PFSK-1 (cell line): ENCODE results near the gene PLEKHA6.

Source experiments
- FOXP2 ChIP-seq: optimal IDR thresholded peaks from 2 replicates; pipeline ENCODE3; 2011; ENCODE audit warnings: borderline replicate concordance, control low read depth, inconsistent platforms; ENCODE audit not compliant: insufficient read depth; ENCODE audit errors: extremely low read length, extremely low read depth
- POLR2AphosphoS5 ChIP-seq: IDR thresholded peaks from 2 replicates; pipeline ENCODE4 v1.6.1; 2012; ENCODE audit warnings: low read depth, mild to moderate bottlenecking, control low read depth, low read length, moderate library complexity
- REST ChIP-seq, 2 experiments: IDR thresholded peaks; 2 replicates each; pipeline versions ENCODE4 v1.6.1 to v1.8.0; 2011 to 2012; ENCODE audit warnings: low read depth in 2 of 2, low read length in 2 of 2, control low read depth in 1 of 2, inconsistent platforms in 1 of 2, mild to moderate bottlenecking in 1 of 2, moderate library complexity in 1 of 2; ENCODE audit not compliant: insufficient read depth in 1 of 2
- SIN3A ChIP-seq: IDR thresholded peaks from 2 replicates; pipeline ENCODE4 v1.6.1; 2012; ENCODE audit warnings: mild to moderate bottlenecking, low read length, moderate library complexity, borderline replicate concordance; ENCODE audit not compliant: insufficient read depth
- TAF1 ChIP-seq: IDR thresholded peaks from 2 replicates; pipeline ENCODE4 v1.6.1; 2012; ENCODE audit warnings: low read length, control low read depth, borderline replicate concordance; ENCODE audit not compliant: insufficient read depth

PLEKHA6 gene

GRCh38 chr1:204254031-204254661 is 105.6 kb downstream of the PLEKHA6 start:
- TF ChIP-seq FOXP2 = no peak
- no peak for TF ChIP-seq REST (IDR thresholded peaks at IDR 0.05; ENCODE audit: insufficient read depth in 1 of 2, low read depth in 2 of 2, low read length in 2 of 2)
- TF ChIP-seq POLR2AphosphoS5 = no peak
- no peak for TF ChIP-seq TAF1
- no peak for TF ChIP-seq SIN3A

GRCh38 chr1:204251926-204252689 is 107.6 kb downstream of the PLEKHA6 start:
- TF ChIP-seq REST (IDR thresholded peaks at IDR 0.05; ENCODE audit: insufficient read depth in 1 of 2, low read depth in 2 of 2, low read length in 2 of 2) (no peak), SIN3A (no peak), FOXP2 (no peak), POLR2AphosphoS5 (no peak), TAF1 (no peak)

GRCh38 chr1:204251286-204251685 is 108.4 kb downstream of the PLEKHA6 start:
- TF ChIP-seq TAF1 (no peak), REST (IDR thresholded peaks at IDR 0.05; ENCODE audit: insufficient read depth in 1 of 2, low read depth in 2 of 2, low read length in 2 of 2) (no peak), FOXP2 (no peak), POLR2AphosphoS5 (no peak), SIN3A (no peak)

- TF ChIP-seq REST (IDR thresholded peaks at IDR 0.05; ENCODE audit: insufficient read depth in 1 of 2, low read depth in 2 of 2, low read length in 2 of 2) = no peak
These were observed 109.2 kb downstream of the PLEKHA6 start for GRCh38 chr1:204250428-204251030.
